IMR-90 (cell line): ENCODE measurements around the gene SV2C. TPM values are rescaled to one million over a fixed set of nuclear protein-coding genes. Genes with fewer than 3 reads are reported as not detected.

Source experiments
- ATAC-seq: fragments of 200-7000 bp; cut with Tn5 transposase; 2 replicates; pipeline ENCODE4 v1.9.1; 2020; ENCODE audit warnings: low read depth, mild to moderate bottlenecking, moderate library complexity
- BruUV-seq: library from RNA; stranded (reverse); fragments of 400-500 nt; replicated peaks from 2 replicates; lab custom pipeline; 2021; lab: Mats Ljungman, UMichigan
- CTCF ChIA-PET: fragments of 300-600 bp; formaldehyde crosslinking; extraction: SDS; loops from one replicate; lab custom pipeline; 2021; ENCODE audit warnings: antibody characterized with exemption; lab: Yijun Ruan, JAX
- POLR2A ChIA-PET: fragments of 300-600 bp; sonication (Branson Sonifier 250); formaldehyde crosslinking; loops from one replicate; lab custom pipeline; 2022; ENCODE audit warnings: antibody characterized with exemption; ENCODE audit not compliant: unreplicated experiment; lab: Charles Lee
- DNase-seq: peaks from one replicate; pipeline ENCODE4 v3.0.0; 2013
- H2AFZ ChIP-seq: replicated peaks from 2 replicates; pipeline ENCODE3; 2013; ENCODE audit warnings: low read length, mild to moderate bottlenecking; ENCODE audit not compliant: poor library complexity
- H2AK5ac ChIP-seq: 2 replicates; pipeline ENCODE4 v1.6.1; 2013; ENCODE audit warnings: low read depth, low read length, inconsistent platforms
- H2AK9ac ChIP-seq: replicated peaks from 2 replicates; pipeline ENCODE3; 2013; ENCODE audit warnings: mild to moderate bottlenecking, low read depth, low read length, moderate library complexity; ENCODE audit not compliant: poor library complexity
- H2BK120ac ChIP-seq: 2 replicates; pipeline ENCODE4 v1.6.1; 2013; ENCODE audit warnings: low read depth, low read length, inconsistent platforms
- H2BK15ac ChIP-seq: 3 replicates; pipeline ENCODE4 v1.6.1; 2013; ENCODE audit warnings: low read depth, low read length, inconsistent platforms
- H2BK20ac ChIP-seq: 2 replicates; pipeline ENCODE4 v1.6.1; 2013; ENCODE audit warnings: low read depth, mild to moderate bottlenecking, inconsistent platforms, low read length, moderate library complexity
- H2BK5ac ChIP-seq: 2 replicates; pipeline ENCODE4 v1.6.1; 2013; ENCODE audit warnings: mild to moderate bottlenecking, low read depth, low read length, inconsistent platforms; ENCODE audit not compliant: poor library complexity, severe bottlenecking
- H3K14ac ChIP-seq: replicated peaks from 2 replicates; pipeline ENCODE4 v1.6.1; 2013; ENCODE audit warnings: low read depth, low read length, inconsistent platforms
- H3K18ac ChIP-seq: 2 replicates; pipeline ENCODE4 v1.6.1; 2013; ENCODE audit warnings: low read depth, low read length, control low read depth
- H3K23ac ChIP-seq: 2 replicates; pipeline ENCODE4 v1.6.1; 2013; ENCODE audit warnings: low read depth, low read length, inconsistent platforms
- H3K27ac ChIP-seq: 2 replicates; pipeline ENCODE4 v1.5.1; 2013; ENCODE audit warnings: mild to moderate bottlenecking, control low read depth, low read length; ENCODE audit not compliant: insufficient read depth
- H3K27me3 ChIP-seq: 2 replicates; pipeline ENCODE4 v1.6.1; 2013; ENCODE audit warnings: low read length; ENCODE audit not compliant: control insufficient read depth, insufficient read depth
- H3K36me3 ChIP-seq: 2 replicates; pipeline ENCODE4 v1.6.1; 2013; ENCODE audit warnings: low read length, mixed read lengths; ENCODE audit not compliant: control insufficient read depth, insufficient read depth
- H3K4ac ChIP-seq: 2 replicates; pipeline ENCODE4 v1.6.1; 2013; ENCODE audit warnings: low read depth, low read length, inconsistent platforms
- H3K4me1 ChIP-seq: 2 replicates; pipeline ENCODE4 v1.6.1; 2013; ENCODE audit warnings: low read length, mixed read lengths; ENCODE audit not compliant: control insufficient read depth, insufficient read depth
- H3K4me2 ChIP-seq: 2 replicates; pipeline ENCODE4 v1.6.1; 2013; ENCODE audit warnings: low read depth, mild to moderate bottlenecking, control low read depth, low read length, moderate library complexity
- H3K4me3 ChIP-seq: 2 replicates; pipeline ENCODE4 v1.5.1; 2013; ENCODE audit warnings: low read depth, mild to moderate bottlenecking, control low read depth, low read length, moderate library complexity; ENCODE audit not compliant: insufficient read depth
- H3K56ac ChIP-seq: 2 replicates; pipeline ENCODE4 v1.6.1; 2013; ENCODE audit warnings: low read length, inconsistent platforms; ENCODE audit not compliant: insufficient read depth; ENCODE audit errors: extremely low read depth
- H3K79me1 ChIP-seq, 2 experiments: 2 replicates each; pipeline ENCODE4 v1.6.1; 2013; ENCODE audit warnings: low read length in 2 of 2, inconsistent platforms in 1 of 2, low read depth in 1 of 2
- H3K9ac ChIP-seq: 2 replicates; pipeline ENCODE4 v1.6.1; 2013; ENCODE audit warnings: low read depth, low read length, control low read depth
- H3K9me1 ChIP-seq: 2 replicates; pipeline ENCODE4 v1.6.1; 2013; ENCODE audit warnings: low read length, inconsistent platforms; ENCODE audit not compliant: insufficient read depth
- H3K9me3 ChIP-seq: 2 replicates; pipeline ENCODE4 v1.6.1; 2013; ENCODE audit warnings: low read length; ENCODE audit not compliant: control insufficient read depth, insufficient read depth
- H4K20me1 ChIP-seq: 2 replicates; pipeline ENCODE4 v1.6.1; 2013; ENCODE audit warnings: low read length, inconsistent platforms; ENCODE audit not compliant: insufficient read depth
- H4K5ac ChIP-seq: 2 replicates; pipeline ENCODE4 v1.6.1; 2013; ENCODE audit warnings: mild to moderate bottlenecking, low read depth, low read length, control low read depth
- H4K8ac ChIP-seq, 2 experiments: 2 replicates each; pipeline ENCODE4 v1.6.1; 2013; ENCODE audit warnings: low read depth in 2 of 2, low read length in 2 of 2, control low read depth in 1 of 2, inconsistent platforms in 1 of 2
- H4K91ac ChIP-seq: 2 replicates; pipeline ENCODE4 v1.6.1; 2013; ENCODE audit warnings: low read depth, low read length, inconsistent platforms; ENCODE audit not compliant: insufficient read depth
- BHLHE40 ChIP-seq: fragments of 150-350 bp; IDR thresholded peaks from 2 replicates; pipeline ENCODE4 v1.6.1; 2016; ENCODE audit warnings: mild to moderate bottlenecking, low read depth, low read length
- CEBPB ChIP-seq: IDR thresholded peaks from 2 replicates; pipeline ENCODE4 v1.6.1; 2012; ENCODE audit warnings: low read depth, low read length, improper control_type of control experiment
- CHD1 ChIP-seq: IDR thresholded peaks from 2 replicates; pipeline ENCODE4 v1.6.1; 2012; ENCODE audit warnings: low read depth, low read length, improper control_type of control experiment
- CTCF ChIP-seq: conservative IDR thresholded peaks from 2 replicates; pipeline ENCODE4 v1.5.1; 2012; ENCODE audit warnings: mild to moderate bottlenecking, low read depth, low read length, improper control_type of control experiment
- FOS ChIP-seq: fragments of 150-350 bp; IDR thresholded peaks from 2 replicates; pipeline ENCODE4 v1.6.1; 2016; ENCODE audit warnings: low read depth, low read length
- MAFK ChIP-seq: IDR thresholded peaks from 2 replicates; pipeline ENCODE4 v1.6.1; 2012; ENCODE audit warnings: low read depth, low read length, improper control_type of control experiment
- MXI1 ChIP-seq: IDR thresholded peaks from 2 replicates; pipeline ENCODE4 v1.6.1; 2012; ENCODE audit warnings: low read depth, mild to moderate bottlenecking, low read length, moderate library complexity, borderline replicate concordance
- NFE2L2 ChIP-seq: fragments of 150-350 bp; IDR thresholded peaks from 2 replicates; pipeline ENCODE4 v1.6.1; 2016; ENCODE audit warnings: low read depth, mild to moderate bottlenecking, low read length
- POLR2A ChIP-seq: IDR thresholded peaks from 2 replicates; pipeline ENCODE4 v1.6.1; 2012; ENCODE audit warnings: mild to moderate bottlenecking, low read depth, low read length
- RAD21 ChIP-seq: IDR thresholded peaks from 2 replicates; pipeline ENCODE4 v1.6.1; 2012; ENCODE audit warnings: low read length, improper control_type of control experiment
- RCOR1 ChIP-seq: IDR thresholded peaks from 2 replicates; pipeline ENCODE4 v1.6.1; 2012; ENCODE audit warnings: mild to moderate bottlenecking, low read length, improper control_type of control experiment; ENCODE audit not compliant: insufficient replicate concordance
- RFX5 ChIP-seq: IDR thresholded peaks from 2 replicates; pipeline ENCODE4 v1.8.0; 2012; ENCODE audit warnings: low read depth, mild to moderate bottlenecking, low read length, moderate library complexity
- USF2 ChIP-seq: fragments of 150-350 bp; IDR thresholded peaks from 2 replicates; pipeline ENCODE4 v1.6.1; 2017; ENCODE audit warnings: mild to moderate bottlenecking, antibody characterized with exemption, low read length, low read depth
- WGBS, 2 experiments: methylation state at CpG; one replicate each; pipeline versions ENCODE4 v1.1.5 to v1.1.7; 2013; ENCODE audit warnings: missing lambda C conversion rate in 2 of 2; ENCODE audit not compliant: insufficient read length in 1 of 2; ENCODE audit errors: extremely low coverage in 2 of 2; 5-methylcytosine and 5-hydroxymethylcytosine counted together
- dilution Hi-C: fragments of 300-500 bp; cut with HindIII; formaldehyde crosslinking; loops from one replicate; pipeline ENCODE4 v1.14.3; 2018; ENCODE audit warnings: low sequenced_read_pairs; ENCODE audit not compliant: unreplicated experiment
- in situ Hi-C: fragments of 300-500 bp; cut with MboI; formaldehyde crosslinking; loops from 3 replicates; pipeline ENCODE4 v1.14.3; 2019; ENCODE audit warnings: low sequenced_read_pairs, inconsistent platforms, mixed read lengths
- intact Hi-C: fragments of 100-400 bp; cut with micrococcal nuclease; formaldehyde crosslinking; loops from 2 replicates; pipeline ENCODE4 v1.10.0; 2022
- polyA plus RNA-seq, 3 experiments: library from polyadenylated mRNA; depleted of rRNA; stranded (reverse); fragments of >200 nt; gene quantifications; 2 replicates each; pipeline ENCODE4 v1.2.3, GENCODE V29; 2012; ENCODE audit warnings: low replicate concordance in 1 of 3
- total RNA-seq: library from RNA; depleted of rRNA; stranded (reverse); fragments of >200 nt; gene quantifications from 2 replicates; pipeline ENCODE4 v1.2.3, GENCODE V29; 2012
- TF ChIP-seq, protein P1 (sequence below): fragments of 150-350 bp; IDR thresholded peaks from 2 replicates; pipeline ENCODE4 v1.6.1; 2016; ENCODE audit warnings: low read depth, mild to moderate bottlenecking, low read length, moderate library complexity, borderline replicate concordance

The SV2C gene
- total and polyA plus RNA-seq, 2 of the 4 experiments (the other 2 are of a cell fraction), result not detected

GRCh38 chr5:76278261-76278789 is 195.1 kb downstream of the SV2C start:
- Histone ChIP-seq H3K4me3 (no peak overlapping the region), H2BK15ac (no peak overlapping the region), H2BK120ac (no peak overlapping the region), H2AK9ac (no peak overlapping the region), H4K20me1 (no peaks in the 10 kb centered on the region), H3K4me2 (no peak overlapping the region), H3K27me3 (no peaks in the 10 kb centered on the region; the same call in 1 of the 2 replicates), H3K9ac (no peak overlapping the region), H3K23ac (no peak overlapping the region), H3K14ac (no peak overlapping the region), H2BK5ac (no peak overlapping the region), H3K9me1 (no peaks in the 10 kb centered on the region), H3K56ac (no peak overlapping the region), H3K79me1 (no peaks in the 10 kb centered on the region), H4K91ac (no peak overlapping the region), H3K4ac (no peak overlapping the region), H2AK5ac (no peak overlapping the region), H3K9me3 (no peaks in the 10 kb centered on the region), H3K18ac (no peak overlapping the region), H3K4me1 (no peaks in the 10 kb centered on the region), H4K8ac (no peak overlapping the region), H4K5ac (no peak overlapping the region), H2AFZ (no peak overlapping the region), H3K36me3 (no peaks in the 10 kb centered on the region), H2BK20ac (no peak overlapping the region), H3K27ac (no peak overlapping the region)
- TF ChIP-seq CEBPB, result no peak
- TF ChIP-seq RFX5, result no peak
- no peak for TF ChIP-seq FOS
- TF ChIP-seq, protein P1, sequence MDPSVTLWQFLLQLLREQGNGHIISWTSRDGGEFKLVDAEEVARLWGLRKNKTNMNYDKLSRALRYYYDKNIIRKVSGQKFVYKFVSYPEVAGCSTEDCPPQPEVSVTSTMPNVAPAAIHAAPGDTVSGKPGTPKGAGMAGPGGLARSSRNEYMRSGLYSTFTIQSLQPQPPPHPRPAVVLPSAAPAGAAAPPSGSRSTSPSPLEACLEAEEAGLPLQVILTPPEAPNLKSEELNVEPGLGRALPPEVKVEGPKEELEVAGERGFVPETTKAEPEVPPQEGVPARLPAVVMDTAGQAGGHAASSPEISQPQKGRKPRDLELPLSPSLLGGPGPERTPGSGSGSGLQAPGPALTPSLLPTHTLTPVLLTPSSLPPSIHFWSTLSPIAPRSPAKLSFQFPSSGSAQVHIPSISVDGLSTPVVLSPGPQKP, result no peak
- TF ChIP-seq USF2, result no peak
- TF ChIP-seq CHD1, result no peak
- TF ChIP-seq NFE2L2, result no peak
- no peak for TF ChIP-seq MXI1
- no peak for TF ChIP-seq BHLHE40
- TF ChIP-seq POLR2A, result no peak
- no peak for TF ChIP-seq RAD21
- TF ChIP-seq RCOR1, result no peak
- TF ChIP-seq CTCF, result no peak
- no peak for TF ChIP-seq MAFK
- no TSS peak for BruUV-seq
- in situ Hi-C loops (no loop called here), intact Hi-C loops (no loop called here), dilution Hi-C loops (no loop called here)
- DNase-seq (no peak), ATAC-seq (no peak)
- 50% methylated on average over 1 of the region's 5 CpGs; no CpG with 5 or more reads in 1 of the 2 experiments for WGBS, 2 experiments
- POLR2A ChIA-PET, result no interaction called here
- CTCF ChIA-PET, result no interaction called here
